Adrenal gland (tissue), 12 donors: ENCODE results near the gene PPM1M. TPM values are rescaled to one million over a fixed set of nuclear protein-coding genes. Genes with fewer than 3 reads are reported as not detected.

Source experiments
- DNase-seq, 7 donors: peaks; one replicate each; pipeline ENCODE4 v3.0.0-alpha.2; 2019 to 2020
- H3K27ac ChIP-seq, 5 donors: fragments of 200-600 bp; sonication (generic) in 4 of 5; 1 replicate in 3 of 5; 2 replicates in 2 of 5; pipeline versions ENCODE4 v1.5.1 to v1.8.0; 2016 to 2020; ENCODE audit warnings: mild to moderate bottlenecking in 1 of 5
- H3K27me3 ChIP-seq: fragments of 200-600 bp; 2 replicates; pipeline ENCODE4 v1.8.0; 2021
- H3K36me3 ChIP-seq, 2 donors: fragments of 200-600 bp; replicated peaks in 1 of 2; 1 replicate in 1 of 2; 2 replicates in 1 of 2; pipeline versions ENCODE4 v1.5.1 to v1.8.0; 2018 to 2022
- H3K4me1 ChIP-seq, 2 donors: fragments of 200-600 bp; replicated peaks in 1 of 2; 1 replicate in 1 of 2; 2 replicates in 1 of 2; pipeline versions ENCODE4 v1.5.1 to v1.8.0; 2018 to 2021
- H3K4me3 ChIP-seq, 4 donors: fragments of 200-600 bp; sonication (generic) in 3 of 4; one replicate each; pipeline ENCODE4 v1.5.1; 2016 to 2018
- H3K9me3 ChIP-seq, 3 donors: fragments of 200-600 bp; sonication (generic) in 1 of 3; replicated peaks in 1 of 3; 1 replicate in 2 of 3; 2 replicates in 1 of 3; pipeline versions ENCODE4 v1.5.1 to v1.8.0; 2016 to 2021
- POLR2A ChIP-seq, 2 donors: fragments of 450-650 bp; IDR thresholded peaks; one replicate each; pipeline ENCODE4 v1.6.1; 2017; ENCODE audit warnings: antibody characterized with exemption in 2 of 2, mild to moderate bottlenecking in 2 of 2, moderate library complexity in 1 of 2
- WGBS, 4 donors: extraction: QIAGEN DNeasy Blood & Tissue Kit in 2 of 4; methylation state at CpG; one replicate each; pipeline versions ENCODE4 v1.1.5 to v1.1.7; 2013 to 2017; 5-methylcytosine and 5-hydroxymethylcytosine counted together
- intact Hi-C, 2 donors: fragments of 100-400 bp; cut with DNase I; formaldehyde crosslinking; loops; one replicate each; pipeline versions ENCODE4 v1.14.1 to v1.15.0; 2022 to 2023
- polyA plus RNA-seq, 3 donors: library from polyadenylated mRNA; stranded (reverse); fragments of 200-250 nt in 2 of 3; fragments of 350-450 nt in 1 of 3; fragmentation: Illumina TruSeq in 1 of 3; extraction: RNeasy Lipid Tissue Mini Kit (QIAGEN cat#74804) in 1 of 3; gene quantifications; one replicate each; pipeline ENCODE4 v1.2.3, GENCODE V29; 2013 to 2014
- total RNA-seq, 9 donors: library from RNA; depleted of rRNA in 4 of 9; stranded (reverse); fragments of >200 nt in 4 of 9; fragments of 120-200 nt in 1 of 9; fragmentation: NEBNext Ultra II Directional in 1 of 9; extraction: Animal tissue kit (Norgen Biotek cat#: 25700) in 1 of 9; gene quantifications; one replicate each; pipeline versions ENCODE4 v1.1.0 to v1.2.4, GENCODE V29; 2013 to 2023
- TF ChIP-seq, protein P1 (sequence below), 6 experiments: fragments of 450-650 bp in 4 of 6; fragments of 200-600 bp in 2 of 6; sonication (generic) in 1 of 6; IDR thresholded peaks; 1 replicate in 5 of 6; 2 replicates in 1 of 6; pipeline versions ENCODE4 v1.5.1 to v1.8.0; 2016 to 2021; ENCODE audit warnings: antibody characterized with exemption in 6 of 6, mild to moderate bottlenecking in 2 of 6, moderate library complexity in 1 of 6
- donor health status: healthy with polysubstance abuse.
- donor health status: Bipolar disorder and iron deficiency.
- donor health status: DM: yes; HTN: yes; CAD: no.
- donor health status: DM: no; HTN: no; CAD: no.
- donor health status: DM: no; HTN: no; CAD: no.
- donor health status: DM: yes; HTN: yes; CAD: no.

PPM1M gene
- total and polyA plus RNA-seq, 12 donors = 3.2 to 29.8 (median 21.7) TPM

DNA sequence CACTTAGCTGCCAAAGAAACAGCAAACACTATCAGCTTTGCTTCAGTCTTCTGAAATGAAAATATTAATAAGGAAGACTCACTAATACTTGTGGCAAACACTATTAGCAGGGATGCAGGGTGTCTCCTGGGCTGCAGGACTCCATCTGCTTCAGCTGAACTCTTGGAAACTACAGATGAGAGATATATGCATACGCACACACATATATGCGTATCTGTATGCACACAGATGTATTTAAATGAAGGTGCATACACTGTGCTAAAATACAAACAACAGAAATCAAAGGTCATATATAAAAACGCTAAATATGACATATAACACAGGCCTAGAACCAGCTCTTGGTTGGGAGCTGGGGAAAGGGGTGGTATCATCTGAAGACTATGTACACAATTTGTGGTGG, 10.6 kb downstream of the PPM1M start:
- Histone ChIP-seq H3K27ac (no peak overlapping the region), H3K4me1 (peaks cover 10 to 15% of the 10 kb centered on the region in 2 donors), H3K9me3 (no peaks in the 10 kb centered on the region), H3K27me3 (no peaks in the 10 kb centered on the region), H3K4me3 (no peak overlapping the region), H3K36me3 (peaks cover 0 to 93% of the 10 kb centered on the region in 2 donors)
- no peak for DNase-seq
- no peak for TF ChIP-seq POLR2A (IDR thresholded peaks at IDR 0.05)
- TF ChIP-seq, protein P1, sequence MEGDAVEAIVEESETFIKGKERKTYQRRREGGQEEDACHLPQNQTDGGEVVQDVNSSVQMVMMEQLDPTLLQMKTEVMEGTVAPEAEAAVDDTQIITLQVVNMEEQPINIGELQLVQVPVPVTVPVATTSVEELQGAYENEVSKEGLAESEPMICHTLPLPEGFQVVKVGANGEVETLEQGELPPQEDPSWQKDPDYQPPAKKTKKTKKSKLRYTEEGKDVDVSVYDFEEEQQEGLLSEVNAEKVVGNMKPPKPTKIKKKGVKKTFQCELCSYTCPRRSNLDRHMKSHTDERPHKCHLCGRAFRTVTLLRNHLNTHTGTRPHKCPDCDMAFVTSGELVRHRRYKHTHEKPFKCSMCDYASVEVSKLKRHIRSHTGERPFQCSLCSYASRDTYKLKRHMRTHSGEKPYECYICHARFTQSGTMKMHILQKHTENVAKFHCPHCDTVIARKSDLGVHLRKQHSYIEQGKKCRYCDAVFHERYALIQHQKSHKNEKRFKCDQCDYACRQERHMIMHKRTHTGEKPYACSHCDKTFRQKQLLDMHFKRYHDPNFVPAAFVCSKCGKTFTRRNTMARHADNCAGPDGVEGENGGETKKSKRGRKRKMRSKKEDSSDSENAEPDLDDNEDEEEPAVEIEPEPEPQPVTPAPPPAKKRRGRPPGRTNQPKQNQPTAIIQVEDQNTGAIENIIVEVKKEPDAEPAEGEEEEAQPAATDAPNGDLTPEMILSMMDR (IDR thresholded peaks at IDR 0.05) = no peak
- WGBS, 4 donors = 82 to 88% (median 85%) methylated on average over 3 of the region's 3 CpGs
- intact Hi-C loops = no loop called here

DNA sequence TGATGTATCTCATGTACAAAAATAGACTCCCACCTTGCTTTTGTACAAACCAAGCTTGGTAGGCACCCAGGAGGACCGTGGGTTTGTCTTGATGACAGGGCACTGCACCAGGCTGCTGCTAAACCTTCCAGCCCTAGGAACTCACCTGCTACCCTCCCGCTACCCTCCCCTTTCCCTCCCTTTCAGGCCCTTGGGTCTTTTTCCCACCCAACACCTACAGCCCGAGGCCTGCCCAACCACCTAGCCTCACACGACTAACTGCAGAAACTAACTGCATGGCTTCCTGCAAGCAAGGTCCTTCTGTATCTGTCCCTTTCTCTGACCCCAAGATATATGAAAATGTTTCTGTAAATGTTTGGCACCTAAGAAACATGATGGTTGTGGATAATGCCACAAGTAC, 11.1 kb downstream of the PPM1M start:
- H3K4me1 ChIP-seq = peaks cover 10 to 15% of the 10 kb centered on the region in 2 donors
- 82 to 88% (median 85%) methylated on average over 4 of the region's 4 CpGs for WGBS, 4 donors
- peaks cover 0 to 93% of the 10 kb centered on the region in 2 donors for H3K36me3 ChIP-seq
- intact Hi-C loops = no loop called here
- TF ChIP-seq, protein P1 (IDR thresholded peaks at IDR 0.05) = no peak
- no peak for TF ChIP-seq POLR2A (IDR thresholded peaks at IDR 0.05)
- no peak overlapping the region for H3K4me3 ChIP-seq
- no peaks in the 10 kb centered on the region for H3K27me3 ChIP-seq
- peak in 3 of 7 donors; percentile 11 to 36 (median 20) for DNase-seq
- H3K9me3 ChIP-seq = no peaks in the 10 kb centered on the region
- no peak overlapping the region for H3K27ac ChIP-seq

DNA sequence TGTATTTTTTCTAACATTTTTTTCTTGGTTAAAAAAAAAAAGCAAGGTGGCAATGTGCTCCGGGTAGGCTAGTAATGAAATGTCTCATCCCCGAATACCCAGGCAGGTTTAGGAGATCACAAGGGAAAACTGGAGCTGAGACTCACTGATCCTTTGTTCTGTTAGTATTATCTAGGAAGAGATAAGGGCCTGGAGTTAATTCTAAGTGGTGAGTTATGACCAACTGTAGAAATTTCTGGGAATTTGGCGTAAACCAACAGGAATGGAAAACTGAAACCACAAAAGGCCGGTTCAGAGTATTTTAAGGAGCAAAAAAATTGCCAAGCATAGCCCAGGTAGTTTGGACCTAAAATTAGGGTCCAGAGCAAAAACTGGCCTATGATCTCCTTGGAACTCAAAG, 12.4 kb downstream of the PPM1M start:
- H3K27ac ChIP-seq = peak overlapping the region in 2 of 5 donors; percentile 11 to 36

DNA sequence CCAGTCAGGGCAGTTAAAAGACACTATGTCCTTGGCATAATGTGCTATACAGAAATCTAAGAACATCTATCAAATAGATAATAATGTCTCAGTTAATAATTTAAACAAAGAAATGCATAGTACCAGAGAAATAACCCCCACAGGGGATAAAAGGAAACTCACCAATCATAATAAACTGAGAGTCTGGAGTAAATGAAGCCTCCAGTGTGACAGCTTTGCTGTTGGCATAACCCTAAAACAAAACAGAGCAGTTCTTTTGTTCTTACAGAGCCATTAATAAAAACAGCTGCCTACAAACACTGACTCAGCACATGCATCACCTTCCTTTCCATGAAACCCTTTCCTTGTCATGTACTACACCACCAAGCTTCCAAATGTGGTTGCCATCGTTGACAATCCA, 13.5 kb downstream of the PPM1M start:
- WGBS, 4 donors = 26 to 35% (median 31%) methylated on average over 1 of the region's 1 CpG
- Histone ChIP-seq H3K9me3 (no peaks in the 10 kb centered on the region), H3K27ac (peak overlapping the region in 2 of 5 donors; percentile 24 to 36), H3K4me3 (no peak overlapping the region), H3K36me3 (peaks cover 0 to 99% of the 10 kb centered on the region in 2 donors), H3K4me1 (peaks cover 10 to 15% of the 10 kb centered on the region in 2 donors), H3K27me3 (no peaks in the 10 kb centered on the region)
- no peak for TF ChIP-seq POLR2A (IDR thresholded peaks at IDR 0.05)
- TF ChIP-seq, protein P1 (IDR thresholded peaks at IDR 0.05) = no peak
- intact Hi-C loops = no loop called here
- no peak for DNase-seq

More for the DNA sequence above, 12.4 kb downstream of the PPM1M start:
- no peaks in the 10 kb centered on the region for H3K9me3 ChIP-seq
- WGBS, 4 donors = 75 to 78% (median 76%) methylated on average over 4 of the region's 4 CpGs
- DNase-seq = peak in 1 of 7 donors; percentile 4
- H3K36me3 ChIP-seq = peaks cover 0 to 99% of the 10 kb centered on the region in 2 donors
- TF ChIP-seq, protein P1 (IDR thresholded peaks at IDR 0.05) = no peak
- no peak for TF ChIP-seq POLR2A (IDR thresholded peaks at IDR 0.05)
- H3K4me1 ChIP-seq = peaks cover 10 to 15% of the 10 kb centered on the region in 2 donors
- H3K4me3 ChIP-seq = no peak overlapping the region
- intact Hi-C loops = no loop called here
- H3K27me3 ChIP-seq = no peaks in the 10 kb centered on the region
